Renal cortex interstitium (tissue), 11 donors: ENCODE data around the gene MEG3. TPM values are rescaled to one million over a fixed set of nuclear protein-coding genes. Genes with fewer than 3 reads are reported as not detected.
A peak's percentile ranks its signal among the peaks of the same experiment; 100 is the strongest.

ENCODE experiments used
- DNase-seq, 11 donors: peaks; one replicate each; pipeline ENCODE4 v3.0.0-alpha.2; 2013; ENCODE audit warnings: low read depth in 9 of 11, low spot score in 4 of 11; ENCODE audit errors: extremely low read depth in 1 of 11
- polyA plus RNA-seq, 3 donors: library from polyadenylated mRNA; unstranded; fragments of 120-200 nt; gene quantifications; one replicate each; pipeline ENCODE4 v1.2.1, GENCODE V29; 2013; ENCODE audit not compliant: insufficient read length in 3 of 3

MEG3 gene
- polyA plus RNA-seq, 3 donors, result 138 to 309 (median 144) TPM

DNA sequence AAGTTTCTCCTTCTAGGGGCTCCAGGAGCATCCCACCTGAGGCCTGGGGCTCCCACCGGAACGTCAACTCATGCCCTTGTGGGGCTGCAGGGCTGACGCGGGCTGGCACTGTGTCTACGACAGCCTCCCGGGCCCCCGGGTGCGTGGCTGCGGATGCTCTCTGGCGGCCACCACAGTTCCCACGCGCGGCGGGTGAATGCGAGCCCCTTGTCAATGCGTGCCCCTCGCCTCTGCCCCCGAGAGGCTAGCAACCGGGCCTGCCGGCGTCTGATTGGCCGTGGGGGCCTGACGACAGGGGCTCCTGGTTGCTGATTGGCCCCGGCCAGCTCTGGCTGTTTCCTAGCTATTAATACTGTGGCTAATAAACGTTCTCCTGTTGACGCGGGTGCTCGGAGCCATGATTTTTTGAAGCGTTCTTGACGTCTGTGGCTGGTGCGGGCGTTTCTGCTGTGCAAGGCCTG is 1.8 kb upstream of the MEG3 start:
- peak in 2 of 11 donors; percentile 45 to 52 for DNase-seq

- DNase-seq, result no peak
Measured at GRCh38 chr14:100824901-100825712, 811 bp upstream of the MEG3 start.

- DNase-seq, result no peak
Measured at GRCh38 chr14:100826391-100827100, 628 bp downstream of the MEG3 start.

GRCh38 chr14:100827101-100828021 is 1.4 kb downstream of the MEG3 start:
- DNase-seq, result no peak

DNA sequence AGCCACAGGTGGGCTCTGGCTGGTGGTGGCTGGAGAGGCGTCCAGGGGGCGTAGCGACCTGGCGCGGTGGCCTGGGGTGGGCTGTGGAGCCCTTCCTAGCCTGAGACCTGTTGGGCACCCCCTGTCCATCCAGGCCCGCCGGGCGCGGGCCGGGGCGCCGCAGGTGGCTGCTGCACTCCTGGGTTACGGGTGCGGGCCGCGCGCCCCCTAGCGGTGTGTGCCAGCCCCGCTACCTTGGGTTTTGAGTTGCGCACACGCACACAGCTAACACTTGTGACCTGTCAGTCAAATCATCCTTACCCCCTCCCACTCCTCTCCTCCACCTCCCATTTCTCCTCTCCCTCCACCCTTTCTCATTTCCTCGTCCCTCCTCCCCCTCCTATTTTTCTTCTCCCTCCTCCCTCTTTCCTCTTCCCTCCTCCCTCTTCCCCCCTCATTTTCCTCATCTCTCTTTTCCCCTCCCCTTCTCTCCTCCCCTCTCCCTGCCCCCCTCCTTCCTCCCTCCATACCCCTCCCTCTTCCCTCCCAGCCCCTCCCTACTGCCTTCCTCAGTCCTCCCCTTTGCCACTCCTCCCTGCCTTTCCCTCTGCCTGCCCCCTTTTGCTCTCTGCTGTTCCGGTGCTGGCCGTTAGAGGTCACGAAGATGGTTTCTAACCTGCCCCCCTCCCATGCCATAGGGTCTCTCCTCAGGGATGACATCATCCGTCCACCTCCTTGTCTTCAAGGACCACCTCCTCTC is 2.3 kb downstream of the MEG3 start:
- DNase-seq, result no peak

GRCh38 chr14:100830681-100831080 is 4.8 kb downstream of the MEG3 start:
- no peak for DNase-seq

GRCh38 chr14:100832311-100832960 is 6.5 kb downstream of the MEG3 start:
- no peak for DNase-seq

DNA sequence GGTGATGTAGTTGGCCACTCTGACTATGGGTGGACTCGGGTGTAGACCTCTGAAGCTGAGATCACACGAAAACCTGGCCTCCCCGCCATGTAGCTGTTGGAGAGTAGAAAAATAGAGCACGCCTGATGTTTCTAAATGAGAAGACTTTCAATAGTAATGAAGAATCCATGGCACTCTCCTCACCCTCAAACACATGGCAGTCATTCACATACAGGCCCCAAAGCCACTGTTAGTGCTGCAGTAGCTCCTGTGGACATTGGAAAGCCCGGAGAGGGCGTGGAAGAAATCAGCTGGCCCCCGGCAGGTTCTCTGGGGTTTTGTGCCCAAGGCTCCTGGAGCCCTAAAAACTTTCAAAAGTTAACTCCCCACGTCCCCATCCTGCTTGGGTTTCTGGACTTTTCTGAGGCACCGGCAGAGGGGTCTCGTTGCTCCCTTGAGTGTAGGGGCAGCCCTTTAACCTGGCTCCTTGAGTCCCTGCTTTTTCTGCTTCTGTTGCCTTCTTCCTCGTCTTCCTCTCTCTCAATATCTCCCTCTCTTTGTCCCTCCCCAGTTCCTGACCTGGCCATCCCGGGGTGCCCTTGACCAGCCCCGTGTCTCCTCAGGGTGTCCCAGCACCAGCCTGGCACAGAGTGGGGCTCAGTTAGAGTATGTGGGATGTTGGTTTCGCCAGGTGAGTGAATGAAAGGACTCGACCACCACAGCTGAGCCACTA is 8.3 kb downstream of the MEG3 start:
- DNase-seq, result no peak

GRCh38 chr14:100834794-100835547 is 9.1 kb downstream of the MEG3 start:
- DNase-seq, result no peak

- no peak for DNase-seq
Measured at GRCh38 chr14:100835548-100836310, 9.8 kb downstream of the MEG3 start.

DNA sequence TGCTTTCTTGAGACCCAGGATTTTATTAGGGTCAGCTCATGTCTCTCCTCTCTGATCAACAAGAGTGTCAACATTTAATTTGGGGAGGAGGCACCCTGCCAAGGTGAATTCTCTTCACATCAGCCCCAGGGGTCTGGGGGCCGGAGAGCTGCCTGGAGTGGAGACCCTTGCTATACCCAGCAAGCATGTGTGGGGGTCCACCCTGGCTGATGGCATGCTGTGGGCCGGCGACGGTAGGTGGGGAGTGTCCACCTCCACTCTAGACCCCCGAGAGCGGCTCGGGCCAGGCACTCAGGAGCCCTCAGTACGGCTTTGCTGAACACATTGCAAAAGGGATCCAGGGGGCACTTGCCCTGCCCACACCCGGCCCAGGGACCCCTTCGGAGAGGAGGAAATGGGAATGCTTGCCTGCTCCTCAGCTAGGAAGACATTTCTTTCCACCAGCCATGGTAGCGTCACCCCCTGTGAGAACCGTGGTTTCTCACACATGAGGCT is 10.4 kb downstream of the MEG3 start:
- DNase-seq, result no peak

DNA sequence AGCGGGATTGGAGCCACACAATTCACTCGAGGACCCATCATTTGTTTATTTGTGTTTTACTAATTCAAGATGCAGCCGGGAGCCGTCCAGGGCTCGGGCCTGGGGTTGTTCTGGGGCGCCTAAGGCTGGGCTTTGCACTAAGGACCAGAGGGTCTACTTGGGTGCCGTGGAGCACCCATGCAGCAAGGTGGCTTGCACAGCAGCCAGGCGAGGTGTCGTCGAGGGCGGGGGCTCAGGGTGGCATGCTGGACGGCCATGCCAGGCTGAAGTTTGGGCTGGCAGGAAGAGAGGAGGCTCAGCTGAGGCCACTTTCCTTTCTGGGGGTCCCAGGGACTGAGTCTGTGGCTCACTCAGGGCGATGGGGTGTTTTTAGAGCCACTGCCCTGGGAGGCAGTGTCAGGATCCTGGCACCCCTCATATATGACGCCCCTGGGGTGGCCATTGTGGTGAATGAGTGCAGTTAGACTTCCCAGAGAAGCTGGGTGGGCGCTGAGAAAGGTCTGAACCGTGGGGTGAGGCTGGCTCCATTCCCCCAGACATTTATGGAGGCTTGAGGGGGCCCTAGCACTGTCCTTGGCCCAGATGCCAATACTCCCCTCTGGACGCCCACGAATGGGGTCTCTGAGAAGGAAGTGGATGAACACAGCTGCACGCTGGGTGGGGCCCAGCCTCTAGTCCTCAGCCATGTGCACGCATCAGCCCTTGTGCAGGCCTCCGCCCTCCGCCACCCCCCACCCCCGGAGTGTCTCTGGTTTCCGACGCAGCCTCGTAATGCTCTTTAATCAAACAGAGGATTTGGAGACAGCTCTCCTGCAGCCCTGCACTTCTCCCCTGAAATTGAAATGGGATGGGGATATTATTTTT is 11.3 kb downstream of the MEG3 start:
- DNase-seq, result no peak

DNA sequence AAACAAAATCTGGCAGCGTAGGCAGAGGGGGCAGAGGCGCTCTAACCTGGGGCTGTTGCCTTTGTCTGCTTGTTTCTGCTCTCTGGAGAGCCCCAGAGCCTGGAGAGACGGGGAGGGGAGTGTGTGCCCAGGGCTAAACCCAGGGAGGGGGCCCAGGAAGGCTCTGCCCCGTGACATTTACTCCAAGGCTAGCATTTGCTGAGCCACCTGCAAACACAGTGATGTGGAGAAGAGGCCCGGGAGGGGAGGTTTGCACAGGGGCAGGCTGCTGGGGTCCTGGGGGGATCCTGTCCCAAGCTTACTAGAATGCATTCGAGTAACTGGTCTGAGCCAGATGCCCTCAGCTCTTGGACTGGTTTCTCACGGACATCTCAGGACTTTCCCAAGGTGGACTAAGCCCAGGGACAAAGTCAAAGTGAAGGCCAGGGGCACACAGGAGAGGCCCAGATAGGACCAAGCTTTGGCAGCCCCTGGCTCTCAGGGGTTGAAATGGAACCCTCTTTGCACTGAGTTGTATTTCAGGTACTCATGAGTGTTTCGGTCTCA is 12.0 kb downstream of the MEG3 start:
- DNase-seq, result no peak

DNA sequence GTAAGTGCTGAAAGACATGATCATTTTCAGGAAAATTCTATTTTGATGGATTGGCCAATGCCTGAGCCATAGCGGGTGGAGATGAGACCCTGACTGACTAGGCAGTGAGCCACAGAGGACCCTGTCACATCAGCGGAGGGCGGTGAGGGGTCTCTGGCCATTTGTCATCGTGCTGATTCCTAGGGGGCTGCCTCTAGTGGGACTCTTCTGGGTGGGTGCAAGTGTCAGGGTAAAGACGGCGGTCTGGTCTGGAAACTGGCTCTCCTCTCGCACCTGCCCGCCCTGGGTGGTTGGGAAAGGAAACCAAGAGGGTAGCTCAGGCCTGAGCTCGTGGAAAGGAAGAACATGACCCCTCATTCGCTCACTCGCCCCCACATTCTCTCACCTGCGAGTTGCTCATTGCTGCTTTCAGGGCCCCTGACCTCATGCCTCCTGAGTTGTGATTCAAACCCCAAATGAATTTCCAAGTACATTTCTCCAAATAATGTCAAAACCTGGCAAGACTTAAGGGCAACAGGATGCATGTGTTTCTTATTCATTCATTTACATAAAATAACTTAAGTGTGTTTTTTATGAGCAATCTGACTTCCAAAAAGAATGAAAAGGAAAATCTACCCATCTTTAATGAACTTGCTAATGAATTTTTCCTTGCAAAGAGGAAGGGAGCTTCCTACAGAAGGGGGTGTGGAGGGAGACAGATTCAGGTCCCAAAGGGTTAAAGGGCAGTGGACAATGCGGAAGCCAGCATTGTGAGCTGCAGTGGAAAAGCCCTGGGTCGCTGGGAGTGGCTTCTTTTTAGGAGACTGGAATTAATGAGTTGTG is 12.8 kb downstream of the MEG3 start:
- no peak for DNase-seq
